K562 (cell line): ENCODE data around the gene PRR14L. TPM values are rescaled to one million over a fixed set of nuclear protein-coding genes. Genes with fewer than 3 reads are reported as not detected.

Source experiments
- ADNP ChIP-seq: fragments of 200-800 bp; sonication (Bioruptor generic); IDR thresholded peaks from 2 replicates; pipeline ENCODE4 v1.6.1; 2016; ENCODE audit warnings: missing genetic modification characterization, missing compliant biosample characterization
- CCAR2 ChIP-seq: fragments of 200-400 bp; formaldehyde crosslinking; IDR thresholded peaks from 2 replicates; pipeline ENCODE4 v1.6.1; 2017; ENCODE audit warnings: mild to moderate bottlenecking, low read depth, low read length
- DPF2 ChIP-seq: fragments of 450-650 bp; IDR thresholded peaks from 2 replicates; pipeline ENCODE4 v1.6.1; 2016
- EWSR1 ChIP-seq: fragments of 450-650 bp; IDR thresholded peaks from 2 replicates; pipeline ENCODE4 v1.6.1; 2018; ENCODE audit warnings: borderline replicate concordance, mild to moderate bottlenecking, low read depth, moderate library complexity; ENCODE audit not compliant: partially characterized antibody
- MBD2 ChIP-seq: sonication (generic); IDR thresholded peaks from 2 replicates; pipeline ENCODE4 v1.6.1; 2016; ENCODE audit warnings: low read depth, borderline replicate concordance
- MECOM ChIP-seq: fragments of 250-450 bp; sonication (Bioruptor Pico); IDR thresholded peaks from 2 replicates; pipeline ENCODE4 v1.8.0; 2022; ENCODE audit warnings: inconsistent platforms
- MTF1 ChIP-seq: fragments of 250-450 bp; sonication (Bioruptor Pico); IDR thresholded peaks from 2 replicates; pipeline ENCODE4 v1.9.0; 2021; ENCODE audit warnings: moderate library complexity, mild to moderate bottlenecking, inconsistent platforms, borderline replicate concordance
- MYC ChIP-seq, 2 experiments: fragments of 250-450 bp in 1 of 2; sonication (Bioruptor Pico) in 1 of 2; IDR thresholded peaks; 2 replicates each; pipeline versions ENCODE4 v1.5.1 to v1.6.1; 2012 to 2021; ENCODE audit warnings: low read depth in 2 of 2, borderline replicate concordance in 1 of 2, improper control_type of control experiment in 1 of 2, low read length in 1 of 2, mild to moderate bottlenecking in 1 of 2, moderate library complexity in 1 of 2
- PHF20 ChIP-seq: fragments of 450-650 bp; IDR thresholded peaks from 2 replicates; pipeline ENCODE4 v1.6.1; 2018; ENCODE audit not compliant: partially characterized antibody
- SLC30A9 ChIP-seq: fragments of 250-450 bp; sonication (Bioruptor Pico); IDR thresholded peaks from 2 replicates; pipeline ENCODE4 v1.8.0; 2022; ENCODE audit warnings: mild to moderate bottlenecking, moderate library complexity
- TAF7 ChIP-seq: fragments of 450-650 bp; IDR thresholded peaks from 2 replicates; pipeline ENCODE4 v1.6.1; 2016; ENCODE audit warnings: missing genetic modification characterization, missing compliant biosample characterization
- U2AF1 ChIP-seq: fragments of 200-400 bp; formaldehyde crosslinking; optimal IDR thresholded peaks from 2 replicates; pipeline ENCODE3; 2017; ENCODE audit warnings: mild to moderate bottlenecking, low read depth, low read length, moderate library complexity
- USF1 ChIP-seq: sonication (generic); formaldehyde crosslinking; IDR thresholded peaks from 2 replicates; pipeline ENCODE4 v1.9.0; 2022; ENCODE audit warnings: mild to moderate bottlenecking, missing genetic modification reagents
- ZFPM2 ChIP-seq: fragments of 250-450 bp; sonication (Bioruptor Pico); IDR thresholded peaks from 2 replicates; pipeline ENCODE4 v1.5.1; 2022; ENCODE audit warnings: mild to moderate bottlenecking
- ZNF174 ChIP-seq: fragments of 250-450 bp; sonication (Bioruptor Pico); IDR thresholded peaks from 2 replicates; pipeline ENCODE4 v1.4.0; 2020; ENCODE audit warnings: mild to moderate bottlenecking
- ZNF217 ChIP-seq: sonication (generic); formaldehyde crosslinking; IDR thresholded peaks from 2 replicates; pipeline ENCODE4 v1.8.0; 2022; ENCODE audit warnings: mild to moderate bottlenecking, missing genetic modification reagents
- polyA plus RNA-seq, 8 experiments: library from polyadenylated mRNA; depleted of rRNA in 4 of 8; stranded (reverse) in 5 of 8; unstranded in 3 of 8; fragments of >200 nt; fragmentation: Nextera tagmentation in 2 of 8; fragmentation: Illumina TruSeq in 1 of 8; extraction: Ambion mirVana in 2 of 8; extraction: Trizol in 1 of 8; gene quantifications; 2 replicates each; pipeline versions ENCODE4 v1.2.1 to v1.2.3, GENCODE V29; 2011 to 2014; ENCODE audit warnings: inconsistent platforms in 1 of 8, missing spikeins in 1 of 8
- total RNA-seq, 7 experiments: library from RNA; depleted of rRNA in 6 of 7; stranded (reverse); fragments of >200 nt in 6 of 7; fragmentation: Illumina TruSeq in 2 of 7; extraction: Trizol in 2 of 7; gene quantifications; 2 replicates each; pipeline versions ENCODE4 v1.2.1 to v1.2.3, GENCODE V29; 2011 to 2021; ENCODE audit warnings: low replicate concordance in 1 of 7
- TF ChIP-seq, protein P1 (sequence below), 2 experiments: fragments of 450-650 bp; conservative IDR thresholded peaks; 2 replicates each; pipeline ENCODE4 v1.6.1; 2017; ENCODE audit warnings: mild to moderate bottlenecking in 2 of 2, moderate library complexity in 2 of 2
- TF ChIP-seq, protein P2 (sequence below): IDR thresholded peaks from 2 replicates; pipeline ENCODE4 v1.6.1; 2012; ENCODE audit warnings: low read depth, low read length, improper control_type of control experiment, borderline replicate concordance
- TF ChIP-seq, protein P3 (sequence below): sonication (generic); formaldehyde crosslinking; IDR thresholded peaks from 2 replicates; pipeline ENCODE4 v1.8.1; 2023; ENCODE audit warnings: mild to moderate bottlenecking, missing genetic modification reagents
- TF ChIP-seq, protein P4 (sequence below): sonication (generic); formaldehyde crosslinking; IDR thresholded peaks from 2 replicates; pipeline ENCODE4 v1.8.0; 2022; ENCODE audit warnings: missing genetic modification reagents, mild to moderate bottlenecking, moderate library complexity, borderline replicate concordance
- TF ChIP-seq, protein P5 (sequence below): sonication (generic); formaldehyde crosslinking; IDR thresholded peaks from 2 replicates; pipeline ENCODE4 v1.8.0; 2022; ENCODE audit warnings: missing genetic modification reagents, mild to moderate bottlenecking, borderline replicate concordance

PRR14L gene
- total and polyA plus RNA-seq, 9 of the 15 experiments (the other 6 are each of a cell fraction or from before 2014, with no cell fraction given), result 2.8 to 36.3 (median 12.3) TPM

DNA sequence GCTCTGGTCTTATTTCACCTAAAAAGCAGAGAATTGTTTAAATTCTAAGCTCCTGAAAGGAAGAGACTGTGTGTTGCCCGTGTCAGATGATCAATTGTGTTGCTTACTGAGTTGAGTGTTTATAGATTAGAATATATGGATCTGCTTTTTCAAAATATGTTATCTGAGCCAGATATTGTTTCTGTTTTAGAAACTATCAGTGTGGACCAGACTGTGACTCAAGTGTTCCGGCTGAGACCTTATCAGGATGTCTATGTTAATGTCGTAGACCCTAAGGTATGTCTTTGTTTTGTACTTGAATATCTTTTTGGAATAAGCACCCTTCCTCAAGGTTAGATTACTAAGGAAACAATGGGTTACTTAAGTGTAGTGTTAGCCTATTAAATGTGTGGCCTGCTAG is 14.9 kb upstream of the PRR14L start (continued):
- TF ChIP-seq, protein P1, sequence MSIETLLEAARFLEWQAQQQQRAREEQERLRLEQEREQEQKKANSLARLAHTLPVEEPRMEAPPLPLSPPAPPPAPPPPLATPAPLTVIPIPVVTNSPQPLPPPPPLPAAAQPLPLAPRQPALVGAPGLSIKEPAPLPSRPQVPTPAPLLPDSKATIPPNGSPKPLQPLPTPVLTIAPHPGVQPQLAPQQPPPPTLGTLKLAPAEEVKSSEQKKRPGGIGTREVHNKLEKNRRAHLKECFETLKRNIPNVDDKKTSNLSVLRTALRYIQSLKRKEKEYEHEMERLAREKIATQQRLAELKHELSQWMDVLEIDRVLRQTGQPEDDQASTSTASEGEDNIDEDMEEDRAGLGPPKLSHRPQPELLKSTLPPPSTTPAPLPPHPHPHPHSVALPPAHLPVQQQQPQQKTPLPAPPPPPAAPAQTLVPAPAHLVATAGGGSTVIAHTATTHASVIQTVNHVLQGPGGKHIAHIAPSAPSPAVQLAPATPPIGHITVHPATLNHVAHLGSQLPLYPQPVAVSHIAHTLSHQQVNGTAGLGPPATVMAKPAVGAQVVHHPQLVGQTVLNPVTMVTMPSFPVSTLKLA (conservative IDR thresholded peaks at IDR 0.05), result no peak
- TF ChIP-seq, protein P2, sequence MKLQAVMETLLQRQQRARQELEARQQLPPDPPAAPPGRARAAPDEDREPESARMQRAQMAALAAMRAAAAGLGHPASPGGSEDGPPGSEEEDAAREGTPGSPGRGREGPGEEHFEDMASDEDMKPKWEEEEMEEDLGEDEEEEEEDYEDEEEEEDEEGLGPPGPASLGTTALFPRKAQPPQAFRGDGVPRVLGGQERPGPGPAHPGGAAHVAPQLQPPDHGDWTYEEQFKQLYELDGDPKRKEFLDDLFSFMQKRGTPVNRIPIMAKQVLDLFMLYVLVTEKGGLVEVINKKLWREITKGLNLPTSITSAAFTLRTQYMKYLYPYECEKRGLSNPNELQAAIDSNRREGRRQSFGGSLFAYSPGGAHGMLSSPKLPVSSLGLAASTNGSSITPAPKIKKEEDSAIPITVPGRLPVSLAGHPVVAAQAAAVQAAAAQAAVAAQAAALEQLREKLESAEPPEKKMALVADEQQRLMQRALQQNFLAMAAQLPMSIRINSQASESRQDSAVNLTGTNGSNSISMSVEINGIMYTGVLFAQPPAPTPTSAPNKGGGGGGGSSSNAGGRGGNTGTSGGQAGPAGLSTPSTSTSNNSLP, result no peak
- TF ChIP-seq ZNF217 (CRISPR knock-in tag) (no peak), CCAR2 (no peak), SLC30A9 (no peak), EWSR1 (no peak), USF1 (CRISPR knock-in tag) (no peak), U2AF1 (no peak), ADNP (tag) (no peak), MECOM (CRISPR knock-in tag) (no peak), ZNF174 (no peak), ZFPM2 (CRISPR knock-in tag) (no peak), MTF1 (CRISPR knock-in tag) (no peak), DPF2 (peak; percentile 64), TAF7 (tag) (no peak), MYC (IDR thresholded peaks at IDR 0.05; ENCODE audit: low read depth, low read length) (no peak), MYC (CRISPR knock-in tag; IDR thresholded peaks at IDR 0.05; ENCODE audit: borderline replicate concordance, low read depth) (no peak), MBD2 (no peak), PHF20 (no peak)
- TF ChIP-seq, protein P3, sequence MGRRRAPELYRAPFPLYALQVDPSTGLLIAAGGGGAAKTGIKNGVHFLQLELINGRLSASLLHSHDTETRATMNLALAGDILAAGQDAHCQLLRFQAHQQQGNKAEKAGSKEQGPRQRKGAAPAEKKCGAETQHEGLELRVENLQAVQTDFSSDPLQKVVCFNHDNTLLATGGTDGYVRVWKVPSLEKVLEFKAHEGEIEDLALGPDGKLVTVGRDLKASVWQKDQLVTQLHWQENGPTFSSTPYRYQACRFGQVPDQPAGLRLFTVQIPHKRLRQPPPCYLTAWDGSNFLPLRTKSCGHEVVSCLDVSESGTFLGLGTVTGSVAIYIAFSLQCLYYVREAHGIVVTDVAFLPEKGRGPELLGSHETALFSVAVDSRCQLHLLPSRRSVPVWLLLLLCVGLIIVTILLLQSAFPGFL, result no peak
- TF ChIP-seq, protein P4, sequence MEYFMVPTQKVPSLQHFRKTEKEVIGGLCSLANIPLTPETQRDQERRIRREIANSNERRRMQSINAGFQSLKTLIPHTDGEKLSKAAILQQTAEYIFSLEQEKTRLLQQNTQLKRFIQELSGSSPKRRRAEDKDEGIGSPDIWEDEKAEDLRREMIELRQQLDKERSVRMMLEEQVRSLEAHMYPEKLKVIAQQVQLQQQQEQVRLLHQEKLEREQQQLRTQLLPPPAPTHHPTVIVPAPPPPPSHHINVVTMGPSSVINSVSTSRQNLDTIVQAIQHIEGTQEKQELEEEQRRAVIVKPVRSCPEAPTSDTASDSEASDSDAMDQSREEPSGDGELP (CRISPR knock-in tag), result no peak
- TF ChIP-seq, protein P5, sequence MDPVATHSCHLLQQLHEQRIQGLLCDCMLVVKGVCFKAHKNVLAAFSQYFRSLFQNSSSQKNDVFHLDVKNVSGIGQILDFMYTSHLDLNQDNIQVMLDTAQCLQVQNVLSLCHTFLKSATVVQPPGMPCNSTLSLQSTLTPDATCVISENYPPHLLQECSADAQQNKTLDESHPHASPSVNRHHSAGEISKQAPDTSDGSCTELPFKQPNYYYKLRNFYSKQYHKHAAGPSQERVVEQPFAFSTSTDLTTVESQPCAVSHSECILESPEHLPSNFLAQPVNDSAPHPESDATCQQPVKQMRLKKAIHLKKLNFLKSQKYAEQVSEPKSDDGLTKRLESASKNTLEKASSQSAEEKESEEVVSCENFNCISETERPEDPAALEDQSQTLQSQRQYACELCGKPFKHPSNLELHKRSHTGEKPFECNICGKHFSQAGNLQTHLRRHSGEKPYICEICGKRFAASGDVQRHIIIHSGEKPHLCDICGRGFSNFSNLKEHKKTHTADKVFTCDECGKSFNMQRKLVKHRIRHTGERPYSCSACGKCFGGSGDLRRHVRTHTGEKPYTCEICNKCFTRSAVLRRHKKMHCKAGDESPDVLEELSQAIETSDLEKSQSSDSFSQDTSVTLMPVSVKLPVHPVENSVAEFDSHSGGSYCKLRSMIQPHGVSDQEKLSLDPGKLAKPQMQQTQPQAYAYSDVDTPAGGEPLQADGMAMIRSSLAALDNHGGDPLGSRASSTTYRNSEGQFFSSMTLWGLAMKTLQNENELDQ (CRISPR knock-in tag), result no peak
